ENCODE data around the gene RORB.

RORB gene

DNA sequence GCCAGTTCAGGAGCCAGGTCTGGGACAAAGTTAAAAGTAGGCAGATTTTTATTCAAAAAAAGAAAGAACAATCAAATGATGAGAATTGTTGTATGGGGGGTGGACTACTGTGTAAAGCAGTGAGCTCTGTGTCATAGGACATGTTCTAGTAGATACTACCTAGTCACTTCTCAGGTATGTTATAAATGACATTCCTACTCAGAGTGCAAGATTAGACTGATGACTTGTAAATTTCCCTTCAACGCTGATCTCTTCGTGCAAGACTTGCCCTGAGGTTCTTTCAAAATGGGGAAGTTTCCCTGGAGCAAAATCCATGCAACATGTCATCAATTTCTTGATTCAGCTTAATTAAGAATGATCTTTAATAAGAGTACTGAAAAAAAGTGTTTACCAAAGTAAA, 175.1 kb downstream of the RORB start:
- no peak for TF ChIP-seq TCF12 (IDR thresholded peaks at IDR 0.05; ENCODE audit: low read depth)
- TF ChIP-seq EGR1 (IDR thresholded peaks at IDR 0.05) = no peak
- TF ChIP-seq NFIC (IDR thresholded peaks at IDR 0.05) = no peak
- no peak for TF ChIP-seq CEBPB (IDR thresholded peaks at IDR 0.05)
- TF ChIP-seq, protein P1, sequence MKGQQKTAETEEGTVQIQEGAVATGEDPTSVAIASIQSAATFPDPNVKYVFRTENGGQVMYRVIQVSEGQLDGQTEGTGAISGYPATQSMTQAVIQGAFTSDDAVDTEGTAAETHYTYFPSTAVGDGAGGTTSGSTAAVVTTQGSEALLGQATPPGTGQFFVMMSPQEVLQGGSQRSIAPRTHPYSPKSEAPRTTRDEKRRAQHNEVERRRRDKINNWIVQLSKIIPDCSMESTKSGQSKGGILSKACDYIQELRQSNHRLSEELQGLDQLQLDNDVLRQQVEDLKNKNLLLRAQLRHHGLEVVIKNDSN (IDR thresholded peaks at IDR 0.05) = no peak
- no peak for TF ChIP-seq TEAD4 (IDR thresholded peaks at IDR 0.05)
- no peak for TF ChIP-seq RAD21 (IDR thresholded peaks at IDR 0.05; ENCODE audit: low read depth)
- TF ChIP-seq FOXM1 (IDR thresholded peaks at IDR 0.05; ENCODE audit: borderline replicate concordance, low read depth) = no peak
- no peak for TF ChIP-seq ZBTB7A (IDR thresholded peaks at IDR 0.05; ENCODE audit: low read depth)
- TF ChIP-seq YY1 (IDR thresholded peaks at IDR 0.05; ENCODE audit: low read depth) = no peak

DNA sequence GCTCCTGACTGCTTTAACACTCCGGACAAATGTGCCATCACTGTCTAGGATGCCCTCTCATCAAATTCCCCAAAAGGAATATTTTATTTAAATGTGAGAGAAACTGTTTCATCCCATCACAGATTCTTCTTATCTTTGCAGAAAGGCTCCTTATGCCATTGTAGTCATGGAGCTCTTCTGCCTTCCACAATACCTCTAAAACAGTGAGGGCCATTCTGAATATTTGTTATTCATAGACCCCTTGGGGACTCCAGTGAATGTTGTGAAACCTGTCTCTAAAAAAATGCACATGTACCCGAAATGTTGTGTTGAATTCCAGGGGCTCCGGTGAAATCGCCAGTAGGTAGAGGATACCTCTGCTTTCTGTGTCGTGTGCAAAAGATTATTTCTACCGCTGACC, 176.9 kb downstream of the RORB start:
- TF ChIP-seq YY1 (IDR thresholded peaks at IDR 0.05; ENCODE audit: low read depth) = no peak
- no peak for TF ChIP-seq NFIC (IDR thresholded peaks at IDR 0.05)
- no peak for TF ChIP-seq TAF1 (IDR thresholded peaks at IDR 0.05; ENCODE audit: low read depth)
- TF ChIP-seq, protein P2, sequence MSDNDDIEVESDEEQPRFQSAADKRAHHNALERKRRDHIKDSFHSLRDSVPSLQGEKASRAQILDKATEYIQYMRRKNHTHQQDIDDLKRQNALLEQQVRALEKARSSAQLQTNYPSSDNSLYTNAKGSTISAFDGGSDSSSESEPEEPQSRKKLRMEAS (IDR thresholded peaks at IDR 0.05) = no peak
- TF ChIP-seq TEAD4 (IDR thresholded peaks at IDR 0.05) = no peak
- no peak for TF ChIP-seq CEBPB (IDR thresholded peaks at IDR 0.05)

DNA sequence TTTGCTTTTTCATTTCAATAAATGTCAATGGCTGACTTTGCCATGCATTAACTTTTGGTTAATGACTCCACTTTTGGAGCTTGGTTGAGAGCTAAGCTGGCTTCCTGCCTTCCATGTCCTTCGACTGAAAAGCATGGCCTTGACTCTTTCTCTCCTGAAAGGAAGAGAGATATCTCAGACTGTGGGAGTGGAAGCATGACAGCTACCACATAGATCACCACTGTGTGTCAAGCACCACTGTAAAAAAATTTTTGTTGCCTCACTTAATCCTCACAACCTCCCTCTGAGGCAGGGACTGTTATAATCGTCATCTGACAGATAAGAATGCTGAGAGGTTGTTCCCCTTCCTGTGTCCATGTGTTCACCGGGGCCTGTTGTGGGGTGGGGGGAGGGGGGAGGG, 184.8 kb downstream of the RORB start:
- TF ChIP-seq TCF12 (IDR thresholded peaks at IDR 0.05; ENCODE audit: low read depth) (no peak), EGR1 (IDR thresholded peaks at IDR 0.05) (no peak), YY1 (IDR thresholded peaks at IDR 0.05; ENCODE audit: low read depth) (no peak)

DNA sequence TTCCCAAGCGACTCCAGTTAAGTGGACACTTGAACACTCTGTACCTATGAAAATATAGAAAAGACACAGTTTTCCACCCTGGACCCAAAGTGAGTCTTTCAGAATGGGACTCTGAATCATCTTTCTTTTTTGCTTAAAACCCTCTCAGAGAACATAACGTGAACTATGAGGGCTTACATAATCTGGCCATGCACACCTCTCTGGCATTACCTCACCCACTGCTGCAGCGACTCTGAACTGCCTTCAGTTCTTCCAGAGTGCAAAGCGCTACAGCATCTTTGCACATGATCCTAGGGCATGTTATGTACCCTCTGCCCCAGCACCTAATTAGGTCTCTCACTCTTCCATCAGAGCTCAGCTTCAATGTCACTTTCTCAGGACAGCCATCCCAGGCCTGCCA, 186.2 kb downstream of the RORB start:
- no peak for TF ChIP-seq TAF1 (IDR thresholded peaks at IDR 0.05; ENCODE audit: low read depth)
- no peak for TF ChIP-seq RAD21 (IDR thresholded peaks at IDR 0.05; ENCODE audit: low read depth)
- no peak for TF ChIP-seq TEAD4 (IDR thresholded peaks at IDR 0.05)

DNA sequence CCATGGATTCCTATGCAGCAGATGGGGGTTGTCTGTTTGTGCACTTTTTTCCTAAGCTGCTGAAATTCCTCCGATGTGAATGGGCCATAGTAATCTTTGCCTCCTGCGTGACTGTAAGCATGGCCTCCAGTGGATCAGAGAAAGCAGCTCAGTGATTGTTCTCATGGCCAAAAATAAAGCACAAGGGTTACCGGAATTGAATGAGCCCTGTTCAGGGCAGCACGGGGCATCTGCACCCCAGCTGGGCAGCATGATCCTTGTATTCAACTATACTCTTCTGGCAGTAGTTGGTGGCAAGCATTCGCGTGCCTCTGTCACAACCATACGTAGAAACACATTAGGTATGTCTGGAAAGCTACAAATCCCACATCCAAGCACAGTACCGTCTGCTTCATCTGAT, 193.9 kb downstream of the RORB start:
- no peak for TF ChIP-seq RAD21 (IDR thresholded peaks at IDR 0.05; ENCODE audit: low read depth)

DNA sequence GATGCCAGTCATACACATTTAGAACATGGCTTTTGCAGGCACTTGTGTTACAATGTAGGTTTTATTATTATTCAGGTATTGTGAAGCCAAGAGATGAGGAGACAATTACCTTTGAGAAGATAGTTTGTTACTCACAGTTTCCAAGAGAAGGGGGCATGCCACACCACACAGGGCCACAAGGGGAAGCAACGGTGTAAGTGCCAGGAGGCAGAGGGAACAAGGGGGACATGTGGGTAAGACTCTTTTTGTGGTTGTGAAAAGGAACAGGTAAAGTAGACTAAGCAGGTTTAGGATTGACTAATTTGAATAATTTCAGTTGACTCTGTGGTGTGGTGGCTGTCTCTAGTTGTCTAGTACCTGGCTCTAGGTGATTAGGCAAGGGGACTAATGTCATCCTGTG, 199.4 kb downstream of the RORB start:
- TF ChIP-seq EP300 (IDR thresholded peaks at IDR 0.05; ENCODE audit: borderline replicate concordance) (no peak), RAD21 (IDR thresholded peaks at IDR 0.05; ENCODE audit: low read depth) (no peak), CREB1 (IDR thresholded peaks at IDR 0.05; ENCODE audit: low read depth) (no peak), NFIC (IDR thresholded peaks at IDR 0.05) (no peak), YY1 (IDR thresholded peaks at IDR 0.05; ENCODE audit: low read depth) (no peak), CEBPB (IDR thresholded peaks at IDR 0.05) (no peak), ZBTB7A (IDR thresholded peaks at IDR 0.05; ENCODE audit: low read depth) (no peak), FOXM1 (IDR thresholded peaks at IDR 0.05; ENCODE audit: borderline replicate concordance, low read depth) (no peak), EGR1 (IDR thresholded peaks at IDR 0.05) (no peak), TEAD4 (IDR thresholded peaks at IDR 0.05) (no peak), TCF12 (IDR thresholded peaks at IDR 0.05; ENCODE audit: low read depth) (no peak), TAF1 (IDR thresholded peaks at IDR 0.05; ENCODE audit: low read depth) (no peak)
- TF ChIP-seq, protein P3, sequence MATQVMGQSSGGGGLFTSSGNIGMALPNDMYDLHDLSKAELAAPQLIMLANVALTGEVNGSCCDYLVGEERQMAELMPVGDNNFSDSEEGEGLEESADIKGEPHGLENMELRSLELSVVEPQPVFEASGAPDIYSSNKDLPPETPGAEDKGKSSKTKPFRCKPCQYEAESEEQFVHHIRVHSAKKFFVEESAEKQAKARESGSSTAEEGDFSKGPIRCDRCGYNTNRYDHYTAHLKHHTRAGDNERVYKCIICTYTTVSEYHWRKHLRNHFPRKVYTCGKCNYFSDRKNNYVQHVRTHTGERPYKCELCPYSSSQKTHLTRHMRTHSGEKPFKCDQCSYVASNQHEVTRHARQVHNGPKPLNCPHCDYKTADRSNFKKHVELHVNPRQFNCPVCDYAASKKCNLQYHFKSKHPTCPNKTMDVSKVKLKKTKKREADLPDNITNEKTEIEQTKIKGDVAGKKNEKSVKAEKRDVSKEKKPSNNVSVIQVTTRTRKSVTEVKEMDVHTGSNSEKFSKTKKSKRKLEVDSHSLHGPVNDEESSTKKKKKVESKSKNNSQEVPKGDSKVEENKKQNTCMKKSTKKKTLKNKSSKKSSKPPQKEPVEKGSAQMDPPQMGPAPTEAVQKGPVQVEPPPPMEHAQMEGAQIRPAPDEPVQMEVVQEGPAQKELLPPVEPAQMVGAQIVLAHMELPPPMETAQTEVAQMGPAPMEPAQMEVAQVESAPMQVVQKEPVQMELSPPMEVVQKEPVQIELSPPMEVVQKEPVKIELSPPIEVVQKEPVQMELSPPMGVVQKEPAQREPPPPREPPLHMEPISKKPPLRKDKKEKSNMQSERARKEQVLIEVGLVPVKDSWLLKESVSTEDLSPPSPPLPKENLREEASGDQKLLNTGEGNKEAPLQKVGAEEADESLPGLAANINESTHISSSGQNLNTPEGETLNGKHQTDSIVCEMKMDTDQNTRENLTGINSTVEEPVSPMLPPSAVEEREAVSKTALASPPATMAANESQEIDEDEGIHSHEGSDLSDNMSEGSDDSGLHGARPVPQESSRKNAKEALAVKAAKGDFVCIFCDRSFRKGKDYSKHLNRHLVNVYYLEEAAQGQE (IDR thresholded peaks at IDR 0.05; ENCODE audit: low read depth) = no peak
- TF ChIP-seq, protein P1 (IDR thresholded peaks at IDR 0.05) = no peak
- TF ChIP-seq, protein P2 (IDR thresholded peaks at IDR 0.05) = no peak

DNA sequence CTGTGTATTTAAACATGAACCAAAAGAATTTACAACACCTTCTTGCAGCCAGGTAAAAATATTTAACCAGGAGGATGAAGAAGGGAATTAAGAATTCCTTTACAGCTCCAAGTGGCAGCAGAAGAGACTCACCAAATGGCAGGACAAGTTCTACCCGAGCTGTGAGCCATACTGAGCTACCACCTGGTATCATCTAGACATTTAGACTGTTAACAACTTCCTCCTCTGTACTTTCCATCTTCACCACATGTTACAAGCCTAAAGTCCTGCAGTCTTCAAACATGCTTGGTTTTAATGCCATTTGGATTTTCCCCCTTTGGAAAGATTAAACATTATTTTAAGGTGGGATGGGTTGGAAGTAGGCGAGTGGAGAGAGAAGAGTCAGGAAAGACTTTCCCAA, 200.4 kb downstream of the RORB start:
- TF ChIP-seq, protein P3 (IDR thresholded peaks at IDR 0.05; ENCODE audit: low read depth) = no peak
- TF ChIP-seq CEBPB (IDR thresholded peaks at IDR 0.05) = no peak
- no peak for TF ChIP-seq TEAD4 (IDR thresholded peaks at IDR 0.05)
- no peak for TF ChIP-seq NFIC (IDR thresholded peaks at IDR 0.05)
- no peak for TF ChIP-seq TAF1 (IDR thresholded peaks at IDR 0.05; ENCODE audit: low read depth)

All from Ishikawa (cell line).